GM21515 (cell line): ENCODE results near the gene CDCA4.

Source experiments
- ATAC-seq: cut with Tn5 transposase; IDR thresholded peaks from one replicate; pipeline ENCODE4 v1.9.1; 2021; ENCODE audit not compliant: unreplicated experiment

The CDCA4 gene

DNA sequence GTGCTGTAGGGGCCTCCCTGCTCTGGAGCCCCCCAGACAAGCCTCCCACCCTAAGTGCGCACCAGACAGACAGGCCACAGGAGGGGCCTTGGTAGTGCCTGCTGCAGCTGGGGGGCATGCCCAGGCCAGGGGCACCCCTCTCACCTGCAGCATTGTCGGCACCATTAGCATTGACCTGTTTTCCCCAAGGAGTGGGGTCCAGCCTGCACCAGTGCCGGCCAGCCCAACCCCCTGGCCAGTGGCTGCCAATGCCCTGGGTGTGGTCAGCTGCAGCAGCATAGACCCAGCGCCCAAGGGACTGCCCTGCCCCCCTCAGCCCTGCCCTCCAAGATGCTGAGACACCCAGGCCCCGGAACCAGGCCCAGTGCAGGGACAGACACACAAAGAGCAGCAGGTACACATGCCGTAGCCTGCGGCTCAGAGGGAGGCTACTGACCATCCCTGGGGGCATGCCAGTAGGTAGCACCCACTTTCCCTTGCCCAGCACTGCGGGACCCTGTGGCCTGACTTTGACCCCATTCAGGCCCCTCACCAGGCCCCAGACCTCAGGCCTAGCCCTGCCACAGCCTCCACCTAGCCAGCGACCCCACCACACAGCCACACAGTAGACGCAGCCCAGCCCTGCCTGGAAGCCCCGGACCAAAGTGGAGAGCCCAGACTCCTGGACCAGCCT, 43.7 kb downstream of the CDCA4 start:
- ATAC-seq: no peak

DNA sequence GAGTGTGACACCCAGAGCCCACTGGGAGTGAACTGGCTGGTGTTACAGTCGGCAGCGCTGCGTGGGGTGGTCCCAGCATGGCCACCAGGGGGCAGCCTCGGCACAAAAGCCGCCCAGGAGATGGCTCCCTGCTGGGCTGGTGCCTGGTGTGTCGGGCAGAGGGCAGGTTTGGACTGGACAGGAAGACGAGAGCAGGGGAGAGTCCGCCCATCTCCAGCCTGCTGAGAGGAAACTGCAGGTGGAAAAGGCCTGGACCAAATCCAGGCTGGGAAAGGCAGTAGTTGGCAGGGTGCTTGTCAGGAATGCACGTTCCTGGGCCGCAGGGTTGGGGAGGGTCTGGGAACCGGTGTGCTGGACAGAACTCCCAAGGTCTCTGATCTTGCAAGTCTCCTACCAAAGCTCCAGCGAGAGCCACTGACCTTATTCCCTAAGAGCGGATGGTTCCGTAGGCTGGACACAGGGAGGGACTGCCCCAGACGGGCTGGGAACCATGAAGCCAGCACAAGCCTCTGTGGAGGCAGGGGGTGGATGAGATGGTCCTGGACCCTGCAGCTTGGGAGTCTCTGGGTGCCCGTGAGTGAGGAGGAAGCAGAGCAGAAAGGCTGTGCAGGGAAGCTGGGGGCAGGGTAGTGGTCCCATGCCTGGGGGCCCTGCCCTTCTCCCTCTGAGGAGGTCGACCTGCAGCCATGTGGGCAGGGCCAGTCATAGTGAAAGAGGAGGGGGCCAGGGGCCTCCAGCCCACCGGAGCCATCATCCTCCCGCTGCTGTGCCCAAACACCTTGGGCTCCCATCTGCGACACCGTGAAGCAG, 44.5 kb downstream of the CDCA4 start:
- peak; percentile 51 for ATAC-seq

DNA sequence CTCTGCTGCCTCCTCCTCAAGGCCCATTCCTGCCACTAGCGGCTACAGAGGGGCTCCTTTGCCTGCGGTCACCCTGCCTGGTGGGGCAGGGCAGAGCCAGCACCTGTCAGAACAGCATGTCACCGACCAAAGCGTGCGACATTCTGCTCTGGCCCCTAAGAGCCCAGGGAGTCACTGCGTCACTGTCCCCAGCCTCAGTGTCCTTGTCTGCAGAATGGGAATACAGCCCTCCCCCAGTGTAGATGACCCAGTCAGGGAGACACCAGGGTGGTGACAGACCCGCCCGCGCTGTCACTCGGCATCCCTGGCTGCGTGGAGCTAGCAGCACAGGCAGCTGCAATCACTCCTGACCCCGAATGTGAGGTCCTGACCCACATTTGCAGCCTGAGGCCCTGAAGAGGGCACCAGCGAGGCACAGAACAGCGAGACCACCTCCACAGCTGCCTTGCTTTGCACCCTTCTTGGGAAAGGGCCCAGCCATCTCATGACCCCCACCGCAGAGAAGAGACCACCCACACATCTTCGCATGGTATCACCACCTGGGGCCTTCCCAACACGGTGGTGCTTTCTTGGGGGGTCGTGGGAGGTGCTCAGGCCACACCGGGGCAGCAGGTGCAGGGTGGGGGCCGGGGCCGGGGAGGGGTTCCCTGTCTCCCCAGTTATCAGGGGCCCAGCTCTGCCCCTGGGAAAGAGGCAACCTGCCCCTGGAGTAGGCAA, 45.2 kb downstream of the CDCA4 start:
- ATAC-seq: no peak

- no peak for ATAC-seq
Measured at GRCh38 chr14:104974665-104975390, 46.1 kb downstream of the CDCA4 start.

- no peak for ATAC-seq
Measured at GRCh38 chr14:104974146-104974541, 46.7 kb downstream of the CDCA4 start.

DNA sequence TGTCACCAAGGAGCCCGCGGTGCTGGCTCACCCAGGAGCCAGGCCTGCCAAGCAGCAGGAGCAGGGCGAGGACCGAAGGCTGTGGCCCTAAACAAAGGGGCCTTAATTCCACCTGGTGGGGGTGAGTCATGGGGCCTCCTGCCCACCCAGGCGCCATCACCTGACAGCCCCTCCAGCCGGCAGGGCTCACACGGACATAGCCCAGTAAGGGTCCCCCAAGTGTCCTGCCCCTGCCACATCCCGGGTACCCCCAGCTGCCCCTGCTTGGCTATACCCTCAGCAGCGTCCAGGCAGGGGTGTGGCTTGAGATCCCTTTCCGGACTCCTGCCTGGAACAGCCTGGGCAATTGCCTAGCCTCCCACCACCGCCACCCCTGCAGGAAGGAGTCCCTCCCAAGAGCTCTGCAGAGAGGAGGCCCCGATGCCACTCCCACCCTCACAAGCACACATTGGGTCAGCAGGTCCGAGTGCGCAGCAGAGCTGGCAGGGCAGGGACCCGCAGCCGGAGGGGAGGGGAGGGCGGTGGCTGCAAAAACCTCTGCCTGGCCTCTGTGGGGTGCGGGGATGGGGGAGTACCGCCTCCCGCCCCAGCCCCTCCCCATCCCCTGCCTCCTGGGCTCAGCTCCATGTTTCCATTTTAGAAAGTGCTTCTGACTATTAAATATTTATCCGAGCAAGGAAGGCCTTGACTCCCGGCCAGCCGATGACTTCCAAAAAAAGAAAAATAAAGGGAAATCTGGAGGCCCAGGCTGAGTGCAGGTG, 47.3 kb downstream of the CDCA4 start:
- ATAC-seq: no peak

GRCh38 chr14:104973135-104973384, 47.8 kb downstream of the CDCA4 start:
- no peak for ATAC-seq

DNA sequence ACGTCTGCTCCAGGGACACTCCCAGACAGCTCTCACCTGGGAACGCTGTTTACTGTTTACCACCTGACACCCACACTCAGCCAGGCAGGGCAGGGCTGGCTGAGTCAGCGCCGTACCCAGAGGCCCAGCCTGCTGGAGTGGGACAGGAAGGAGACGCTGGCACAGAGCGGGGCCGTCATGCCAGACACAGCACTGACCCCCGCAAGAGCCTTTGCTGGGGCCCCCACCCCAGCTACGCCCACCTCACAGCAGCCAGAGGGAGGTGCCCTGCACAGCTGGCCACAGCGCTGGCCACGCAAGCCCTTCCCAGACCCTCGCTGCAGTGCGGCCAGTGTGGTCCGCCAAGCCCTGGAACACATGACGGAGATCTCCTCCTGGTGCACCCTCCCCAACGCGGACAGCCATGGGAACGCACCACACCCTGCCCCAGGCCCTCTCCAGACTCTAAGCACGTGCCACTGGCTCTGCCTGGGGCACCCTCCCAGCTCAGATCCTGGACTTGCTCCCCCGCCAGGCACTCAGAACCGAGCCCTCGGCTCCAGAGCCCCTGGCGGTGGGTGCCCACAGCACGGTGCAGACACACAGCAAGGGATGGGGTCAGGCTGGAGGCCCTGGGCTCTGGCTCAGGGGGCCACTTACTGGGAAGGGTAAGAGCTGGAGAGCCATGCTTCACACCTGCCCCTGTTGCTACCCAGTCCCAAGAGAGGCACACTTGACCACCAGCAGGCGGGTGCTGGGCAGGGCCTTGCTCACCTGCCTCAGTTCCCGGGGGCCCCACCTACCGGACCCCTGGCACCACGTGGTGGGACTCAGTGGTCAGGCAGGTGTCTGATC, 48.4 kb downstream of the CDCA4 start:
- ATAC-seq: no peak

DNA sequence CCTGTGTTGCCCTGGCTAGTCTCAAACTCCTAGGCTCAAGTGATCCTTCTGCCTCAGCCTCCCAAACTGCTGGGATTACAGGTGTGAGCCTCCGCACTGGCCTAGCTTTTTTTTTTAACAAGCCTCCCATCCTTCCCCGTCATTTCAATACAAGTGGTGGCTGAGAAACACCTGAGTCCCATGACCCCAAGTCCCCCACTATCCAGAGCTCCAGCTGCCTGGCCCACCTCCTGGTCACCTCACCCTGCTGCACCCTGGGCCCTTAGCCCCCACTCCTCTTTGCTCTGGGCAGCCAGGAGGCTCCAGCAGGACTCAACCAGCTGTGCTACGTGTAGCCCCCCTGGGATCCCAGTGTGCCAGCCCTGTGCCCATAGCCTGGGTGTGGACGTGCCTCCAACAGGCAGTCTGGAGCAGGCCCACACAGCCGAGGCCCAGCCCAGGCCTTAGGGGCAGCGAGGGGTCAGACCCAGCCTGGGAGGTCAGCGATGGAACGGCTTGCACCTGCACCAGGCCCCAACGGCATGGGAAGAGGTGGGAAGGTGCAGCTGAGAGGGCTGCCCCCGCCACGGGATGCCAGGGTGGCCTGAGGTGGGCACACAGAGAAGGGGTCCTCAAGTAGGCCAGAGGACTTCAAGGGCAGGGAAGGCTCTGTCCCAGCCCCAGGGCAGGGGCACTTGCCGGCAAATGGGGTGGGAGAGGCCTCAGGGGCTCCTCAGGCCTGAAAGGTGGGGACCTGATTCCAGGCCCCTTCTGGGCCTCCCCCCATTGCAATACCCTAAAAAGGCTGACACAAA, 49.2 kb downstream of the CDCA4 start:
- no peak for ATAC-seq

DNA sequence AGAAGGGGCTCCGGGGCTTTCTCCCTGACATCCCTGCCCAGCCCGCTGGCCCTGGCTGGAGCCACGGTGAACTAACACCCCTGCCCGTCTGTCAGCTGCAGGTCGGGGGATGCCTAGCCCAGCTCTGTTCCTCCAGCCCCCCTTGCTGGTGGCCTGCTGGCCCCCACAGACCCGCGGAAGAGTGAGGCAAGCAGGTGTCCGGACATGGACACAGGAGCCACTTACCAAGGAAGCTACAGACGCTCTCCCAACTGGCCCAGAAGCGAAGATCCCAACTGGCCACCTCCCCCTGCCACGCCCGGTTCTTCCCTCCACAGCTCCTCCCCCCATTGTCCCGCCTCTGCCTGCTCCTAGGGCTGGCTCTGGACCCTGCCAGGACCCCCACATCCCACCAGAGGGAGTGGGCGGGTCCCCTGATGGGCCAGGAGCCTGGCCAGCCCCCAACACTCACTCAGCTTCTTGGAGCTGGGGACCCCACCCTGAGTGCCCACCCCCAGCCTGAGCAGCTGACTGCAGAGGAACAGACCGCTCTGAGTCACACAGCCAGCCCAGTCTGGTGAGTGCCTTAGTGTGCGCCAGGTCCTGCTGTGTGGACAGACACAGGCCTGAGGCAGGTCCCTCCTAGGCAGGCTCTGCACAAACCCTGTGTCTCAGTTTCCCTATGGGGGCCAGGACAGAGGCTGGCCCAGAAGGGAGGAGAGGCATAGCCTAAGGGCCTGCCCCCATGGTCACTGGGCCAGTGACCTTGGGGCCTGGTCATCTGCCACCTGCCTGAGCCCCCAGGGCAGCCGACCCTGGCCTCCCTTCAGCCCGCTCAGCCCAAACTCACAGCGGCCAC, 50.4 kb downstream of the CDCA4 start:
- ATAC-seq: no peak

DNA sequence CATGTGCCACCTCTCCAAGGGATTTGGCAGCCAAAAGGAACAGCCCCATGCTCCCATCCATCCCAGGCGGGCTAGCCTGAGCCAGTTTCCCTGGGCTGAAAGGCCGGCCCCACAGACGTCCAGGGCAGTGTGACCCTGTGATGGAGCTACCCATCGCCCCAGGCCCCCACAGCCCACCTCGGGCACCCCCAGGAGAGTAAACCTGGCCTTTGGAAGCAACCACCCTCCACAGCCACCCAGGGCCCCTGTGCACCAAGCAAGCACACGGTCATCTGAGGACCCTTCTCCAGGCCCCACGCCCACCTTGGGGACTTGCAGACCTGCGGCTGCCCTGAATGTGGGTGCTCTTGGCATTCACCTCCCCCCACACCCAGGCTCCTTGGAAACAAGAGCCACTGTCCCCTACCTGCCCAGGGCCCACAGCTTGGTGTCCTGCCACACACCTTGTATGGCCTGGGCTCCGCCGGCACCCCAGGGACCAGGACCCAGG, 51.1 kb downstream of the CDCA4 start:
- ATAC-seq: no peak

- ATAC-seq: no peak
Measured at GRCh38 chr14:104968541-104969401, 52.1 kb downstream of the CDCA4 start.

DNA sequence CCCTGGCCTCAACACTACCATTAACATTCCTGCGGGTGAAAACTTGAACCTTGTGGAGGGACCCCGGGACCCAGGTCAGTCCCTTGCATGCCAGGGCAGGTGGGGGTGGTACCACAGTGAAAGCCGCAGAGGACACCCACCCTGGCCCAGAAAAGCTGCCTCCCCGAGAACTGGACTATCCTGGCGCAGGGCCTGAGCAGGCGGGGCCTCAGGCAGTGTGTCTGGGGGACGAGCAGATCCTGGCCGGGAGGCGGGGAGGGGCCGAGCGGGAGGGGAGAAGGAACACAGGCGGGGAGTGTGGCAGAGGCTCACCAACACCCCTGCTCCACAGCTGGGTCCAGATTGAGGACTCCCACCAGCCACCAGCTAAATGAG, 52.7 kb downstream of the CDCA4 start:
- no peak for ATAC-seq

- no peak for ATAC-seq
Measured at GRCh38 chr14:104967386-104968152, 53.3 kb downstream of the CDCA4 start.

DNA sequence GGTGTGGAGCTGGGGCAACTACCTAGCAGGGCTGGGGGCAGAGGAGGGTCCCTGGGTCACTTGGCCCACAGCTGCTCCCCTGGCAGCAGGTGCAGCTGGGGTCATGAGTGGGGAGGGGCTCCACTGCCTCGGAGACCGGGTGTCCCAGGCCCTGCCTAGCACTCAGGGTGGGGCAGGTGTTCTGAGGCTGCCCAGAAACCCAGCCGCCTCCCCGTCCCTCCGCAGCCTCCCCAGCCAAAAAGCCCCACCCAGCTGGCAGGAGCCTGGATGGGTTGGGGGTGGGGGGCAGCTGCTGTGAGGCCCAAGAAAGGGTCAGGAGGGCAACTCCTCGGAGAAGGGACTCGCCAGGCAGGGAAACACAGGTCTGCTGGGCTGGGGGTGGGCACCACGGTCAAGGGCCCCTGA, 53.9 kb downstream of the CDCA4 start:
- ATAC-seq: no peak

DNA sequence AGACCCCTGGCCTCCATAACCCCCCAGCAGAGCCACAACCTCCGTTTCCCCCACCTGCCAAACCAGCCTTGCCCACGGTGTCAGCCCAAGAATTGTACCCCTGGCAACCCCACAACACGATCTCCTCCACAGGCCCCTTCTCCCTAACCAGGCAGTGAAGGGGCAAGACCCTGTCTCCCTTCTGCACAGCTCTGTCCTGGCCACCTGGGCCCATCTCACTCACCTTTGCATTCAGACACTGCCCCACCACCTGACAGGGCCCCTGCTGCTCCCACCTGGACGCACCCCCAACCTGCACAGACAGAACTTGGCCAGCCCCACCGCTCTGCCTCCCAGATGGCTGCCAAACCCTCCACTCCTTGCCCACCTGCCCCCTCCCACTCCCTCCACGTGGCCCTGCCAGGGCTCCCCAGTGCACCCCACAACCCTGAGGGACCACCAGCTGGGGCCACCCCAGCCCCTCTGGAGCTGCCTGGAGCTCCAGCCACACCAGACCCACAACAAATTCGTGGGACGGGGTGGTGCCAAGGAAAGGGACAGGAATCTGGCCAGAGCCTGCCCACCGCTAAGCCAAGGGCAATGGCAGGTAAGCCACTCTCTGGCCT, 54.5 kb downstream of the CDCA4 start:
- ATAC-seq: no peak
